Measurements from ENCODE around the gene GFY.

DNA sequence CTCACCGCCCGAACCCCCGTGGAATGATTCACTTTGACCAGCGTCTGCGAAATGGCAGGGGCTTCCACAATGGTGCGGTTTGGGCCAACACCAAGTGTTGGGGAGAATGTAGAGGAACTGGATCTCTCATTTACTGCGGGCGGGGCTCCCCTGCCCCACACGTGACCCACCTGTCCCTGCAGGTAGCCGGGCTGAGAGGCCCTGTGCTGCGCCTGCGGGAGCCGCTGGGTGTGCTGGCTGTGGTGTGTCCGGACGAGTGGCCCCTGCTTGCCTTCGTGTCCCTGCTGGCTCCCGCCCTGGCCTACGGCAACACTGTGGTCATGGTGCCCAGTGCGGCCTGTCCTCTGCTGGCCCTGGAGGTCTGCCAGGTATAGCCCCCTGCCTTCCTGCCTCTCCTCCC, 43.0 kb downstream of the GFY start:
- TF ChIP-seq, protein P1, sequence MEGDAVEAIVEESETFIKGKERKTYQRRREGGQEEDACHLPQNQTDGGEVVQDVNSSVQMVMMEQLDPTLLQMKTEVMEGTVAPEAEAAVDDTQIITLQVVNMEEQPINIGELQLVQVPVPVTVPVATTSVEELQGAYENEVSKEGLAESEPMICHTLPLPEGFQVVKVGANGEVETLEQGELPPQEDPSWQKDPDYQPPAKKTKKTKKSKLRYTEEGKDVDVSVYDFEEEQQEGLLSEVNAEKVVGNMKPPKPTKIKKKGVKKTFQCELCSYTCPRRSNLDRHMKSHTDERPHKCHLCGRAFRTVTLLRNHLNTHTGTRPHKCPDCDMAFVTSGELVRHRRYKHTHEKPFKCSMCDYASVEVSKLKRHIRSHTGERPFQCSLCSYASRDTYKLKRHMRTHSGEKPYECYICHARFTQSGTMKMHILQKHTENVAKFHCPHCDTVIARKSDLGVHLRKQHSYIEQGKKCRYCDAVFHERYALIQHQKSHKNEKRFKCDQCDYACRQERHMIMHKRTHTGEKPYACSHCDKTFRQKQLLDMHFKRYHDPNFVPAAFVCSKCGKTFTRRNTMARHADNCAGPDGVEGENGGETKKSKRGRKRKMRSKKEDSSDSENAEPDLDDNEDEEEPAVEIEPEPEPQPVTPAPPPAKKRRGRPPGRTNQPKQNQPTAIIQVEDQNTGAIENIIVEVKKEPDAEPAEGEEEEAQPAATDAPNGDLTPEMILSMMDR (IDR thresholded peaks at IDR 0.05 in 2 of 3, conservative IDR thresholded peaks at IDR 0.05 in 1 of 3; ENCODE audit: control insufficient read depth in 2 of 3, extremely low read depth in 1 of 3, insufficient read depth in 1 of 3, low read depth in 3 of 3, low read length in 3 of 3), result no peak
- TF ChIP-seq ATF7 (IDR thresholded peaks at IDR 0.05; ENCODE audit: low read depth) (no peak), ZNF217 (IDR thresholded peaks at IDR 0.05) (no peak), EZH2 (IDR thresholded peaks at IDR 0.05; ENCODE audit: borderline replicate concordance, control insufficient read depth, low read depth, low read length) (no peak), RCOR1 (conservative IDR thresholded peaks at IDR 0.05; ENCODE audit: low read depth, low read length) (no peak)

Data from GM12878 (cell line).